H9 (cell line): Measurements from ENCODE around the gene DHPS. TPM values are rescaled to one million over a fixed set of nuclear protein-coding genes. Genes with fewer than 3 reads are reported as not detected.

ENCODE experiments used
- DNase-seq: peaks from one replicate; pipeline ENCODE4 v3.0.0-alpha.2; 2017
- H2AFZ ChIP-seq: one replicate; pipeline ENCODE4 v1.6.1; 2013; ENCODE audit warnings: mild to moderate bottlenecking, low read length, control low read depth, moderate library complexity
- H2AK5ac ChIP-seq: 2 replicates; pipeline ENCODE4 v1.6.1; 2013; ENCODE audit warnings: low read length, control low read depth, mixed read lengths; ENCODE audit not compliant: insufficient read length
- H2BK120ac ChIP-seq: one replicate; pipeline ENCODE4 v1.6.1; 2013; ENCODE audit warnings: low read depth, mild to moderate bottlenecking, low read length, control low read depth, inconsistent platforms; ENCODE audit not compliant: poor library complexity, severe bottlenecking
- H2BK12ac ChIP-seq: 2 replicates; pipeline ENCODE4 v1.6.1; 2013; ENCODE audit warnings: low read length, control low read depth, mixed read lengths, low read depth; ENCODE audit not compliant: insufficient read length
- H2BK15ac ChIP-seq: 2 replicates; pipeline ENCODE4 v1.6.1; 2013; ENCODE audit warnings: low read depth, low read length, control low read depth
- H2BK20ac ChIP-seq: one replicate; pipeline ENCODE4 v1.6.1; 2013; ENCODE audit warnings: low read depth, mild to moderate bottlenecking, low read length, control low read depth, inconsistent platforms; ENCODE audit not compliant: poor library complexity, severe bottlenecking
- H2BK5ac ChIP-seq: 2 replicates; pipeline ENCODE4 v1.6.1; 2013; ENCODE audit warnings: low read length, control low read depth, mixed read lengths; ENCODE audit not compliant: insufficient read length
- H3K14ac ChIP-seq: 2 replicates; pipeline ENCODE4 v1.6.1; 2013; ENCODE audit warnings: low read length, control low read depth; ENCODE audit not compliant: insufficient read depth
- H3K18ac ChIP-seq: 2 replicates; pipeline ENCODE4 v1.6.1; 2013; ENCODE audit warnings: low read depth, mild to moderate bottlenecking, mixed read lengths, low read length, control low read depth; ENCODE audit not compliant: insufficient read length
- H3K23ac ChIP-seq: 2 replicates; pipeline ENCODE4 v1.6.1; 2013; ENCODE audit warnings: low read length, control low read depth, mixed read lengths, low read depth; ENCODE audit not compliant: insufficient read length
- H3K23me2 ChIP-seq: 2 replicates; pipeline ENCODE4 v1.6.1; 2013; ENCODE audit warnings: low read depth, mild to moderate bottlenecking, mixed read lengths, low read length, control low read depth; ENCODE audit not compliant: insufficient read length, poor library complexity, severe bottlenecking
- H3K27ac ChIP-seq: 2 replicates; pipeline ENCODE4 v1.5.1; 2013; ENCODE audit warnings: low read length, control low read depth, mixed read lengths, low read depth; ENCODE audit not compliant: insufficient read length
- H3K27me3 ChIP-seq: 2 replicates; pipeline ENCODE4 v1.6.1; 2013; ENCODE audit warnings: low read length, control low read depth, inconsistent platforms; ENCODE audit not compliant: insufficient read depth
- H3K4ac ChIP-seq: 2 replicates; pipeline ENCODE4 v1.6.1; 2013; ENCODE audit warnings: low read depth, mild to moderate bottlenecking, control low read depth, inconsistent platforms, low read length, moderate library complexity
- H3K4me1 ChIP-seq: 2 replicates; pipeline ENCODE4 v1.6.1; 2013; ENCODE audit warnings: low read length, control low read depth, inconsistent platforms; ENCODE audit not compliant: insufficient read depth
- H3K4me2 ChIP-seq: 2 replicates; pipeline ENCODE4 v1.6.1; 2013; ENCODE audit warnings: low read length, control low read depth, mixed read lengths; ENCODE audit not compliant: insufficient read length, insufficient read depth
- H3K56ac ChIP-seq: 2 replicates; pipeline ENCODE4 v1.6.1; 2013; ENCODE audit warnings: low read depth, mild to moderate bottlenecking, mixed read lengths, low read length, control low read depth; ENCODE audit not compliant: insufficient read length
- H3K79me1 ChIP-seq: 2 replicates; pipeline ENCODE4 v1.6.1; 2013; ENCODE audit warnings: low read depth, mild to moderate bottlenecking, moderate library complexity, low read length, control low read depth, inconsistent platforms; ENCODE audit not compliant: insufficient read depth, poor library complexity, severe bottlenecking
- H3K79me2 ChIP-seq: 2 replicates; pipeline ENCODE4 v1.6.1; 2013; ENCODE audit warnings: low read length, control low read depth, inconsistent platforms; ENCODE audit not compliant: insufficient read depth
- H3K9ac ChIP-seq: 2 replicates; pipeline ENCODE4 v1.6.1; 2013; ENCODE audit warnings: low read length, control low read depth, mixed read lengths; ENCODE audit not compliant: insufficient read length; ENCODE audit errors: extremely low read depth
- H3K9me3 ChIP-seq: one replicate; pipeline ENCODE4 v1.6.1; 2013; ENCODE audit warnings: low read depth, low read length, inconsistent platforms; ENCODE audit not compliant: control insufficient read depth
- H3T11ph ChIP-seq: one replicate; pipeline ENCODE4 v1.6.1; 2013; ENCODE audit warnings: mild to moderate bottlenecking, low read length, control low read depth, inconsistent platforms
- H4K20me1 ChIP-seq: one replicate; pipeline ENCODE4 v1.6.1; 2013; ENCODE audit not compliant: control insufficient read depth, insufficient read length, insufficient read depth
- H4K5ac ChIP-seq: 2 replicates; pipeline ENCODE4 v1.6.1; 2013; ENCODE audit warnings: low read depth, mild to moderate bottlenecking, mixed read lengths, low read length, control low read depth; ENCODE audit not compliant: insufficient read length
- H4K8ac ChIP-seq: replicated peaks from 2 replicates; pipeline ENCODE4 v1.6.1; 2013; ENCODE audit warnings: low read length, control low read depth, mixed read lengths, low read depth; ENCODE audit not compliant: insufficient read length
- H4K91ac ChIP-seq: 2 replicates; pipeline ENCODE4 v1.6.1; 2013; ENCODE audit warnings: low read depth, mild to moderate bottlenecking, moderate library complexity, mixed read lengths, low read length, control low read depth; ENCODE audit not compliant: insufficient read length
- H3K27ac Mint-ChIP-seq, 3 experiments: 2 replicates in 2 of 3; 3 replicates in 1 of 3; pipeline ENCODE4 v1.8.0; 2020 to 2021; ENCODE audit warnings: mixed read lengths in 3 of 3, mild to moderate bottlenecking in 1 of 3, moderate library complexity in 1 of 3
- H3K27me3 Mint-ChIP-seq: 2 replicates; pipeline ENCODE4 v1.8.0; 2021; ENCODE audit warnings: low read depth, mild to moderate bottlenecking, moderate library complexity, mixed read lengths
- H3K36me3 Mint-ChIP-seq, 3 experiments: 2 replicates in 2 of 3; 3 replicates in 1 of 3; pipeline ENCODE4 v1.8.0; 2020 to 2021; ENCODE audit warnings: low read depth in 3 of 3, mixed read lengths in 3 of 3; ENCODE audit not compliant: insufficient read depth in 1 of 3
- H3K4me1 Mint-ChIP-seq, 2 experiments: 2 replicates each; pipeline ENCODE4 v1.8.0; 2020; ENCODE audit warnings: mixed read lengths in 2 of 2
- H3K4me3 Mint-ChIP-seq, 2 experiments: 2 replicates in 1 of 2; 3 replicates in 1 of 2; pipeline ENCODE4 v1.8.0; 2020 to 2021; ENCODE audit warnings: mild to moderate bottlenecking in 2 of 2, mixed read lengths in 2 of 2, moderate library complexity in 1 of 2
- H3K9me3 Mint-ChIP-seq, 2 experiments: 2 replicates in 1 of 2; 3 replicates in 1 of 2; pipeline ENCODE4 v1.8.0; 2020; ENCODE audit warnings: mild to moderate bottlenecking in 2 of 2, mixed read lengths in 2 of 2, moderate library complexity in 1 of 2
- WGBS: extraction: QIAGEN DNeasy Blood & Tissue Kit; methylation state at CpG from one replicate; pipeline ENCODE4 v1.1.7; 2013; ENCODE audit warnings: missing lambda C conversion rate, low lambda C conversion rate, mixed read lengths; ENCODE audit not compliant: insufficient read length; ENCODE audit errors: extremely low coverage; 5-methylcytosine and 5-hydroxymethylcytosine counted together
- total RNA-seq: library from RNA; stranded (reverse); gene quantifications from 2 replicates; pipeline ENCODE4 v1.2.1, GENCODE V29; 2021
- TF ChIP-seq, protein P1 (sequence below): fragments of 200-600 bp; sonication (generic); conservative IDR thresholded peaks from 3 replicates; pipeline ENCODE4 v1.8.0; 2021; ENCODE audit warnings: antibody characterized with exemption, mild to moderate bottlenecking

DHPS gene
- total RNA-seq, 1 experiment from 2014 or later, result 94.9 TPM

- H2AFZ ChIP-seq, result no peak within 1 kb of the TSS
- WGBS, result no CpG with 5 or more reads among the region's 28 CpGs
- peak within 1 kb of the TSS; percentile 92 for H3K18ac ChIP-seq
Measured at GRCh38 chr19:12723641-12724426, 42.2 kb upstream of the DHPS start, which contains the start of gene TNPO2. Gene TNPO2, minus strand, starts transcription at chr19:12723932. Its CDS starts 2,955 bp downstream, at chr19:12720977.

More at GRCh38 chr19:12723641-12724426, 42.2 kb upstream of the DHPS start, which contains the start of gene TNPO2:
- Histone ChIP-seq H3K79me2 (peaks cover 26% of the 10 kb centered on the region; the same call in 1 of the 2 replicates), H3K27ac (peak within 1 kb of the TSS; percentile 30), H4K8ac (no peak within 1 kb of the TSS), H2BK15ac (no peak within 1 kb of the TSS), H3K56ac (peak within 1 kb of the TSS; percentile 31), H3K14ac (peak within 1 kb of the TSS; percentile 87), H3T11ph (no peak within 1 kb of the TSS), H3K79me1 (peaks cover 7% of the 10 kb centered on the region), H3K23me2 (peaks cover 22% of the 10 kb centered on the region), H4K91ac (no peak within 1 kb of the TSS), H4K20me1 (no peaks in the 10 kb centered on the region), H2BK120ac (no peak within 1 kb of the TSS), H3K23ac (no peak within 1 kb of the TSS), H2BK20ac (no peak within 1 kb of the TSS), H3K27me3 (no peaks in the 10 kb centered on the region), H2AK5ac (no peak within 1 kb of the TSS), H4K5ac (peak within 1 kb of the TSS; percentile 19), H3K9ac (peak within 1 kb of the TSS; percentile 97), H2BK5ac (no peak within 1 kb of the TSS), H3K4me2 (peak within 1 kb of the TSS; percentile 96), H3K4me1 (no peaks in the 10 kb centered on the region), H2BK12ac (no peak within 1 kb of the TSS), H3K9me3 (no peaks in the 10 kb centered on the region), H3K4ac (no peak within 1 kb of the TSS; the same call in 1 of the 2 replicates)
- Mint-ChIP-seq H3K27me3 (no peaks in the 10 kb centered on the region), H3K4me1 (peaks cover 15 to 26% of the 10 kb centered on the region in 2 experiments), H3K36me3 (peaks cover 19 to 37% (median 21%) of the 10 kb centered on the region in 3 experiments; a peak in 6 of 7 replicates), H3K27ac (peak within 1 kb of the TSS; percentile 93 to 99 (median 97)), H3K9me3 (no peaks in the 10 kb centered on the region), H3K4me3 (peak within 1 kb of the TSS; percentile 97 to 98)
- DNase-seq, result peak; percentile 87
- TF ChIP-seq, protein P1, sequence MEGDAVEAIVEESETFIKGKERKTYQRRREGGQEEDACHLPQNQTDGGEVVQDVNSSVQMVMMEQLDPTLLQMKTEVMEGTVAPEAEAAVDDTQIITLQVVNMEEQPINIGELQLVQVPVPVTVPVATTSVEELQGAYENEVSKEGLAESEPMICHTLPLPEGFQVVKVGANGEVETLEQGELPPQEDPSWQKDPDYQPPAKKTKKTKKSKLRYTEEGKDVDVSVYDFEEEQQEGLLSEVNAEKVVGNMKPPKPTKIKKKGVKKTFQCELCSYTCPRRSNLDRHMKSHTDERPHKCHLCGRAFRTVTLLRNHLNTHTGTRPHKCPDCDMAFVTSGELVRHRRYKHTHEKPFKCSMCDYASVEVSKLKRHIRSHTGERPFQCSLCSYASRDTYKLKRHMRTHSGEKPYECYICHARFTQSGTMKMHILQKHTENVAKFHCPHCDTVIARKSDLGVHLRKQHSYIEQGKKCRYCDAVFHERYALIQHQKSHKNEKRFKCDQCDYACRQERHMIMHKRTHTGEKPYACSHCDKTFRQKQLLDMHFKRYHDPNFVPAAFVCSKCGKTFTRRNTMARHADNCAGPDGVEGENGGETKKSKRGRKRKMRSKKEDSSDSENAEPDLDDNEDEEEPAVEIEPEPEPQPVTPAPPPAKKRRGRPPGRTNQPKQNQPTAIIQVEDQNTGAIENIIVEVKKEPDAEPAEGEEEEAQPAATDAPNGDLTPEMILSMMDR, result no peak
